H1 (cell line): ENCODE data around the gene PPP1R12A. TPM values are rescaled to one million over a fixed set of nuclear protein-coding genes. Genes with fewer than 3 reads are reported as not detected.

Source experiments
- CTCF ChIA-PET: fragments of 300-600 bp; sonication (Branson Sonifier 250); formaldehyde crosslinking; loops from one replicate; lab custom pipeline; 2021; ENCODE audit not compliant: partially characterized antibody; lab: Charles Lee
- POLR2A ChIA-PET: fragments of 300-600 bp; sonication (Branson Sonifier 250); formaldehyde crosslinking; loops from one replicate; lab custom pipeline; 2021; ENCODE audit warnings: inconsistent platforms; ENCODE audit not compliant: partially characterized antibody; lab: Charles Lee
- DNase-seq, 2 experiments: peaks; one replicate each; pipeline versions ENCODE4 v3.0.0 to v3.0.0-alpha.2; 2010 to 2022; ENCODE audit warnings: low spot score in 2 of 2, low read depth in 1 of 2, mixed read lengths in 1 of 2
- FAIRE-seq: peaks from 2 replicates; lab custom pipeline; 2011; peaks lifted over from hg19 to GRCh38; lab: Jason Lieb, UNC
- H2AFZ ChIP-seq: 2 replicates; pipeline ENCODE4 v1.8.1; 2012; ENCODE audit warnings: low read length, inconsistent platforms
- H2AK5ac ChIP-seq: 2 replicates; pipeline ENCODE4 v1.6.1; 2013; ENCODE audit warnings: low read depth, low read length
- H2BK120ac ChIP-seq: replicated peaks from 2 replicates; pipeline ENCODE3; 2013; ENCODE audit warnings: low read depth, low read length, inconsistent platforms
- H2BK12ac ChIP-seq: 2 replicates; pipeline ENCODE4 v1.6.1; 2013; ENCODE audit warnings: low read depth, low read length
- H2BK15ac ChIP-seq: 2 replicates; pipeline ENCODE4 v1.6.1; 2013; ENCODE audit warnings: low read length
- H2BK20ac ChIP-seq: 2 replicates; pipeline ENCODE4 v1.6.1; 2013; ENCODE audit warnings: low read length
- H2BK5ac ChIP-seq: 2 replicates; pipeline ENCODE4 v1.6.1; 2013; ENCODE audit warnings: low read depth, low read length
- H3K14ac ChIP-seq: 2 replicates; pipeline ENCODE4 v1.6.1; 2013; ENCODE audit warnings: inconsistent platforms; ENCODE audit not compliant: insufficient read length
- H3K18ac ChIP-seq: 2 replicates; pipeline ENCODE4 v1.6.1; 2013; ENCODE audit warnings: low read length; ENCODE audit errors: extremely low read depth
- H3K23ac ChIP-seq: 2 replicates; pipeline ENCODE4 v1.6.1; 2013; ENCODE audit warnings: inconsistent platforms; ENCODE audit not compliant: insufficient read length
- H3K23me2 ChIP-seq: 2 replicates; pipeline ENCODE4 v1.6.1; 2013; ENCODE audit warnings: low read depth, low read length
- H3K27ac ChIP-seq: 2 replicates; pipeline ENCODE4 v1.6.1; 2011; ENCODE audit warnings: low read depth, low read length, inconsistent platforms
- H3K27me3 ChIP-seq, 4 experiments: replicated peaks in 1 of 4; 1 replicate in 1 of 4; 2 replicates in 3 of 4; pipeline versions ENCODE4 v1.6.1 to v1.8.1; 2011 to 2013; ENCODE audit warnings: low read length in 3 of 4, mild to moderate bottlenecking in 3 of 4, inconsistent platforms in 2 of 4, mixed read lengths in 2 of 4, moderate library complexity in 1 of 4; ENCODE audit not compliant: control insufficient read depth in 3 of 4, insufficient read depth in 3 of 4; ENCODE audit errors: extremely low read depth in 1 of 4
- H3K36me3 ChIP-seq, 4 experiments: 2 replicates each; pipeline versions ENCODE4 v1.6.1 to v1.8.1; 2011 to 2013; ENCODE audit warnings: mild to moderate bottlenecking in 4 of 4, low read length in 3 of 4, moderate library complexity in 2 of 4, control low read depth in 1 of 4, inconsistent platforms in 1 of 4; ENCODE audit not compliant: insufficient read depth in 4 of 4, control insufficient read depth in 2 of 4
- H3K4ac ChIP-seq: replicated peaks from 2 replicates; pipeline ENCODE3; 2013; ENCODE audit warnings: low read length, low read depth, mixed read lengths, inconsistent platforms; ENCODE audit not compliant: insufficient read length
- H3K4me1 ChIP-seq, 4 experiments: replicated peaks in 1 of 4; 1 replicate in 1 of 4; 2 replicates in 3 of 4; pipeline versions ENCODE4 v1.6.1 to v1.8.1; 2011 to 2013; ENCODE audit warnings: low read length in 3 of 4, inconsistent platforms in 2 of 4, mixed read lengths in 1 of 4; ENCODE audit not compliant: insufficient read depth in 4 of 4, control insufficient read depth in 3 of 4
- H3K4me2 ChIP-seq, 2 experiments: 2 replicates each; pipeline versions ENCODE4 v1.6.1 to v1.8.1; 2011 to 2013; ENCODE audit warnings: low read depth in 2 of 2, low read length in 2 of 2, control low read depth in 1 of 2, inconsistent platforms in 1 of 2, mild to moderate bottlenecking in 1 of 2; ENCODE audit not compliant: insufficient read depth in 1 of 2
- H3K4me3 ChIP-seq, 4 experiments: fragments of 200-600, 300-600 bp in 1 of 4; sonication (generic), shearing (Covaris generic), sonication (Bioruptor Twin) in 1 of 4; 2 replicates each; pipeline versions ENCODE4 v1.5.1 to v1.8.1; 2011 to 2016; ENCODE audit warnings: low read length in 4 of 4, low read depth in 3 of 4, control low read depth in 2 of 4, inconsistent platforms in 2 of 4, mild to moderate bottlenecking in 2 of 4, mixed read lengths in 1 of 4, moderate library complexity in 1 of 4; ENCODE audit not compliant: insufficient read depth in 2 of 4; ENCODE audit errors: extremely low read depth in 1 of 4
- H3K56ac ChIP-seq: replicated peaks from 2 replicates; pipeline ENCODE3; 2013; ENCODE audit warnings: low read depth, mild to moderate bottlenecking, mixed read lengths, low read length, inconsistent platforms; ENCODE audit not compliant: insufficient read length
- H3K79me1 ChIP-seq: 2 replicates; pipeline ENCODE4 v1.6.1; 2013; ENCODE audit warnings: low read depth, low read length, control low read depth
- H3K79me2 ChIP-seq, 2 experiments: 2 replicates each; pipeline versions ENCODE4 v1.6.1 to v1.8.1; 2012 to 2013; ENCODE audit warnings: low read length in 2 of 2, mild to moderate bottlenecking in 2 of 2, inconsistent platforms in 1 of 2; ENCODE audit not compliant: insufficient read depth in 2 of 2, control insufficient read depth in 1 of 2
- H3K9ac ChIP-seq, 4 experiments: replicated peaks in 1 of 4; 1 replicate in 1 of 4; 2 replicates in 3 of 4; pipeline versions ENCODE4 v1.6.1 to v1.8.1; 2011 to 2013; ENCODE audit warnings: low read depth in 3 of 4, low read length in 3 of 4, control low read depth in 2 of 4, mild to moderate bottlenecking in 2 of 4, moderate library complexity in 2 of 4, inconsistent platforms in 1 of 4; ENCODE audit errors: extremely low read depth in 1 of 4
- H3K9me3 ChIP-seq, 2 experiments: 2 replicates each; pipeline versions ENCODE4 v1.6.1 to v1.8.1; 2012 to 2013; ENCODE audit warnings: mild to moderate bottlenecking in 2 of 2, moderate library complexity in 2 of 2, control low read depth in 1 of 2, inconsistent platforms in 1 of 2, low read depth in 1 of 2, low read length in 1 of 2, mixed read lengths in 1 of 2; ENCODE audit not compliant: insufficient read depth in 2 of 2
- H4K20me1 ChIP-seq, 2 experiments: replicated peaks in 1 of 2; 2 replicates each; pipeline versions ENCODE3 to v1.8.1; 2011 to 2013; ENCODE audit warnings: inconsistent platforms in 2 of 2, low read length in 2 of 2, mild to moderate bottlenecking in 1 of 2; ENCODE audit not compliant: insufficient read depth in 2 of 2, control insufficient read depth in 1 of 2
- H4K5ac ChIP-seq: 2 replicates; pipeline ENCODE4 v1.6.1; 2013; ENCODE audit warnings: low read length, low read depth, mixed read lengths, inconsistent platforms; ENCODE audit not compliant: insufficient read length
- H4K8ac ChIP-seq: 2 replicates; pipeline ENCODE4 v1.8.0; 2013; ENCODE audit warnings: mild to moderate bottlenecking, moderate library complexity, low read length, inconsistent platforms; ENCODE audit not compliant: insufficient read depth; ENCODE audit errors: extremely low read depth
- H4K91ac ChIP-seq: replicated peaks from 2 replicates; pipeline ENCODE3; 2013; ENCODE audit warnings: low read length, mixed read lengths, inconsistent platforms; ENCODE audit not compliant: insufficient read length
- PHF8 ChIP-seq: fragments of 200-600 bp; sonication (generic); conservative IDR thresholded peaks from 2 replicates; pipeline ENCODE4 v1.7.1; 2012; ENCODE audit warnings: low read depth, mild to moderate bottlenecking, inconsistent platforms, low read length, moderate library complexity
- RAD21 ChIP-seq, 2 experiments: IDR thresholded peaks in 1 of 2; conservative IDR thresholded peaks in 1 of 2; 2 replicates each; pipeline ENCODE4 v1.6.1; 2011; ENCODE audit warnings: low read depth in 2 of 2, low read length in 2 of 2, improper control_type of control experiment in 1 of 2, inconsistent platforms in 1 of 2, mild to moderate bottlenecking in 1 of 2, moderate library complexity in 1 of 2
- SAP30 ChIP-seq: fragments of 300-600 bp; sonication (generic); IDR thresholded peaks from 2 replicates; pipeline ENCODE4 v1.7.1; 2012; ENCODE audit warnings: low read length, moderate library complexity, mild to moderate bottlenecking, inconsistent platforms; ENCODE audit not compliant: insufficient read depth, insufficient replicate concordance
- WGBS, 2 experiments: shearing (Covaris generic) in 1 of 2; methylation state at CpG; one replicate each; pipeline versions ENCODE4 v1.1.6 to v1.1.7; 2013 to 2015; ENCODE audit warnings: low lambda C conversion rate in 2 of 2, mixed read lengths in 2 of 2, inconsistent platforms in 1 of 2, low coverage in 1 of 2, missing lambda C conversion rate in 1 of 2; ENCODE audit not compliant: insufficient replicate concordance in 2 of 2, insufficient coverage in 1 of 2, insufficient read length in 1 of 2; ENCODE audit errors: extremely low coverage in 1 of 2, missing lambda C conversion rate in 1 of 2; 5-methylcytosine and 5-hydroxymethylcytosine counted together
- polyA plus RNA-seq, 7 experiments: library from polyadenylated mRNA; depleted of rRNA in 3 of 7; stranded (reverse) in 5 of 7; unstranded in 2 of 7; fragments of >200 nt in 5 of 7; fragments of 200-250 nt in 2 of 7; gene quantifications; 1 replicate in 5 of 7; 2 replicates in 1 of 7; 4 replicates in 1 of 7; pipeline versions ENCODE4 v1.2.1 to v1.2.3, GENCODE V29; 2011 to 2013; ENCODE audit warnings: missing spikeins in 2 of 7, mixed read lengths in 2 of 7
- total RNA-seq: library from RNA; stranded (reverse); fragmentation: NEBNext Ultra II Directional; extraction: Animal tissue kit (Norgen Biotek cat#: 25700); gene quantifications from 2 replicates; pipeline ENCODE4 v1.2.1, GENCODE V29; 2021

PPP1R12A gene
- total and polyA plus RNA-seq, 2 of the 8 experiments (the other 6 are each of a cell fraction or from before 2014, with no cell fraction given), result 14.7 to 81.5 TPM

- Histone ChIP-seq H4K5ac (no peak overlapping the region), H3K4me2 (peak overlapping the region; percentile 86 to 96), H2BK15ac (no peak overlapping the region), H3K79me1 (no peaks in the 10 kb centered on the region), H3K23ac (no peak overlapping the region), H3K56ac (peak overlapping the region; percentile 9), H3K79me2 (peaks cover 11 to 63% of the 10 kb centered on the region in 2 experiments; a peak in 3 of 4 replicates), H3K9ac (peak overlapping the region in 3 of 4 experiments; percentile 94 to 99 (median 98); a peak in 6 of 7 replicates), H3K4me1 (peaks cover 0 to 4% (median 3%) of the 10 kb centered on the region in 4 experiments; a peak in 4 of 7 replicates), H3K27ac (no peak overlapping the region), H3K27me3 (no peaks in the 10 kb centered on the region), H2BK5ac (peak overlapping the region; percentile 64), H4K91ac (no peak overlapping the region), H2BK120ac (no peak overlapping the region), H3K14ac (no peak overlapping the region), H4K20me1 (peaks cover 4 to 5% of the 10 kb centered on the region in 2 experiments), H3K36me3 (no peaks in the 10 kb centered on the region), H3K9me3 (no peaks in the 10 kb centered on the region), H3K23me2 (peaks cover 9% of the 10 kb centered on the region), H3K4ac (no peak overlapping the region), H2BK20ac (no peak overlapping the region), H4K8ac (no peak overlapping the region; the same call in 1 of the 2 replicates), H3K18ac (no peak overlapping the region), H3K4me3 (peak overlapping the region; percentile 86 to 96 (median 90)), H2AK5ac (no peak overlapping the region), H2AFZ (no peak overlapping the region), H2BK12ac (no peak overlapping the region)
- 2% methylated on average over 15 of the region's 15 CpGs; no CpG with 5 or more reads in 1 of the 2 experiments for WGBS, 2 experiments
- ChIA-PET POLR2A (interaction anchor here (0.6 to 3.8 kb wide), 16 partner anchors 8 to 253 kb away, joined by 3 to 13 read pairs (median 4); no protein-coding TSS in a partner anchor), CTCF (interaction anchor here (0.7 kb wide), 1 partner anchor 23 kb away, joined by 3 read pairs; no protein-coding TSS in a partner anchor)
- no peak for FAIRE-seq
- TF ChIP-seq SAP30, result peak; percentile 30
- TF ChIP-seq PHF8, result 0 out of 2 replicates have a peak, but pooled peaks have one; percentile 0
- TF ChIP-seq RAD21 (IDR thresholded peaks at IDR 0.05 in 1 of 2, conservative IDR thresholded peaks at IDR 0.05 in 1 of 2; ENCODE audit: low read depth in 2 of 2, low read length in 2 of 2), result no peak
- DNase-seq, result no peak
Measured at GRCh38 chr12:79933532-79934264, 1.2 kb downstream of the PPP1R12A start.
